Naive thymus-derived CD4-positive, alpha-beta T cell (primary cell): ENCODE measurements around the gene ZNF502. TPM values are rescaled to one million over a fixed set of nuclear protein-coding genes. Genes with fewer than 3 reads are reported as not detected.

ENCODE experiments used
- ATAC-seq: fragments of 150-1000 bp; cut with Tn5 transposase; 2 replicates; pipeline ENCODE4 v1.10.0; 2021; ENCODE audit warnings: mild to moderate bottlenecking, moderate library complexity
- CTCF ChIA-PET: fragments of 350-600 bp; sonication (Branson Sonifier 250); formaldehyde crosslinking; loops from one replicate; lab custom pipeline; 2021; ENCODE audit warnings: antibody characterized with exemption; lab: Charles Lee
- POLR2A ChIA-PET: fragments of 350-600 bp; sonication (Branson Sonifier 250); formaldehyde crosslinking; loops from one replicate; lab custom pipeline; 2021; ENCODE audit warnings: antibody characterized with exemption, inconsistent platforms; lab: Charles Lee
- DNase-seq, 9 donors: peaks; one replicate each; pipeline versions ENCODE4 v3.0.0 to v3.0.0-alpha.2; 2020 to 2022; ENCODE audit warnings: mixed read lengths in 1 of 9
- H3K27ac ChIP-seq: one replicate; pipeline ENCODE4 v1.7.0; 2013; ENCODE audit warnings: mild to moderate bottlenecking, low read depth, low read length, moderate library complexity
- H3K27me3 ChIP-seq, 2 donors: one replicate each; pipeline ENCODE4 v1.7.0; 2013; ENCODE audit warnings: low read length in 2 of 2, mild to moderate bottlenecking in 2 of 2, moderate library complexity in 2 of 2; ENCODE audit not compliant: control insufficient read depth in 2 of 2, insufficient read depth in 2 of 2
- H3K36me3 ChIP-seq, 3 experiments: 1 replicate in 2 of 3; 2 replicates in 1 of 3; pipeline ENCODE4 v1.7.0; 2013; ENCODE audit warnings: low read length in 3 of 3, mild to moderate bottlenecking in 3 of 3, moderate library complexity in 1 of 3; ENCODE audit not compliant: insufficient read depth in 3 of 3, control insufficient read depth in 2 of 3
- H3K4me1 ChIP-seq, 2 donors: one replicate each; pipeline ENCODE4 v1.7.0; 2013; ENCODE audit warnings: low read length in 2 of 2, mild to moderate bottlenecking in 2 of 2, moderate library complexity in 1 of 2; ENCODE audit not compliant: control insufficient read depth in 2 of 2, insufficient read depth in 2 of 2
- H3K4me3 ChIP-seq: 2 replicates; pipeline ENCODE4 v1.7.0; 2013; ENCODE audit warnings: mild to moderate bottlenecking, low read length
- H3K9me3 ChIP-seq, 3 experiments: 1 replicate in 2 of 3; 2 replicates in 1 of 3; pipeline ENCODE4 v1.7.0; 2013; ENCODE audit warnings: low read length in 3 of 3; ENCODE audit not compliant: control insufficient read depth in 2 of 3
- H3K27ac Mint-ChIP-seq, 9 donors: one replicate each; pipeline ENCODE4 v1.8.0; 2020 to 2022; ENCODE audit warnings: mixed read lengths in 9 of 9, mild to moderate bottlenecking in 8 of 9, moderate library complexity in 5 of 9, inconsistent platforms in 2 of 9
- H3K27me3 Mint-ChIP-seq, 5 donors: one replicate each; pipeline ENCODE4 v1.8.0; 2021 to 2022; ENCODE audit warnings: mixed read lengths in 5 of 5, mild to moderate bottlenecking in 1 of 5
- H3K36me3 Mint-ChIP-seq, 5 donors: one replicate each; pipeline ENCODE4 v1.8.0; 2020 to 2022; ENCODE audit warnings: mixed read lengths in 5 of 5, mild to moderate bottlenecking in 3 of 5, inconsistent platforms in 1 of 5
- H3K4me1 Mint-ChIP-seq, 7 donors: one replicate each; pipeline ENCODE4 v1.8.0; 2020 to 2022; ENCODE audit warnings: mixed read lengths in 7 of 7, mild to moderate bottlenecking in 3 of 7, inconsistent platforms in 1 of 7
- H3K4me3 Mint-ChIP-seq, 10 donors: one replicate each; pipeline ENCODE4 v1.8.0; 2020 to 2022; ENCODE audit warnings: mild to moderate bottlenecking in 10 of 10, mixed read lengths in 10 of 10, moderate library complexity in 6 of 10, inconsistent platforms in 2 of 10
- H3K9me3 Mint-ChIP-seq, 11 donors: one replicate each; pipeline ENCODE4 v1.8.0; 2020 to 2022; ENCODE audit warnings: mixed read lengths in 11 of 11, mild to moderate bottlenecking in 4 of 11, inconsistent platforms in 1 of 11, moderate library complexity in 1 of 11
- intact Hi-C, 2 donors: fragments of 100-400 bp; cut with micrococcal nuclease; formaldehyde crosslinking; loops; one replicate each; pipeline ENCODE4 v1.15.1; 2023
- polyA plus RNA-seq, 2 donors: library from polyadenylated mRNA; unstranded; fragments of 300-500 nt; fragmentation: Illumina TruSeq; gene quantifications; one replicate each; pipeline ENCODE4 v1.2.3, GENCODE V29; 2021
- total RNA-seq, 6 experiments: library from RNA in 5 of 6; stranded (reverse) in 5 of 6; gene quantifications; 1 replicate in 5 of 6; 2 replicates in 1 of 6; pipeline ENCODE4 v1.2.3 and lab custom pipeline; 2021 to 2026

The ZNF502 gene
- total and polyA plus RNA-seq, 7 experiments from 2014 or later, result 1.1 to 6.1 (median 4.3) TPM

GRCh38 chr3:44761424-44762169 is 49.1 kb downstream of the ZNF502 start, which contains the start of the genes KIAA1143 and KIF15:
Gene KIAA1143, minus strand, starts transcription at chr3:44761619. Its CDS starts 17 bp downstream, at chr3:44761602.
Gene KIF15, plus strand, starts transcription at chr3:44761794. Its CDS starts 72 bp downstream, at chr3:44761866.
- H3K27me3 Mint-ChIP-seq, result peaks cover 0 to 3% (median 0%) of the 10 kb centered on the region in 5 donors
- peaks cover 15 to 66% (median 28%) of the 10 kb centered on the region in 5 donors for H3K36me3 Mint-ChIP-seq
- intact Hi-C loops, result loop anchor here (1.0 to 5.0 kb wide), 16 partner anchors 32 to 1069 kb away; partner anchors contain the start of genes EXOSC7 (in 2 of the 2), TCAIM (in 2 of the 2), TMEM42 (in 2 of the 2) and ZDHHC3 (in 2 of the 2)
- Histone ChIP-seq H3K4me1 (peaks cover 0 to 6% of the 10 kb centered on the region in 2 donors), H3K9me3 (peaks cover 0 to 3% (median 0%) of the 10 kb centered on the region in 3 experiments), H3K27me3 (no peaks in the 10 kb centered on the region), H3K4me3 (peak within 1 kb of the TSS; percentile 99), H3K27ac (peak within 1 kb of the TSS; percentile 82), H3K36me3 (peaks cover 0 to 8% (median 0%) of the 10 kb centered on the region in 3 experiments)
- ChIA-PET CTCF (interaction anchor here (0.9 to 1.3 kb wide), 3 partner anchors 153 to 228 kb away, joined by 3 to 4 read pairs (median 3); no protein-coding TSS in a partner anchor), POLR2A (interaction anchor here (0.6 to 3.6 kb wide), 6 partner anchors 14 to 423 kb away, joined by 4 to 30 read pairs (median 6); partner anchors contain the start of genes TCAIM and ZNF501)
- DNase-seq (peak; percentile 92 to 98 (median 94)), ATAC-seq (peak; percentile 100)
- H3K4me3 Mint-ChIP-seq, result peak within 1 kb of the TSS; percentile 86 to 94 (median 90)
- H3K4me1 Mint-ChIP-seq, result peaks cover 16 to 51% (median 42%) of the 10 kb centered on the region in 7 donors
- H3K27ac Mint-ChIP-seq, result peak within 1 kb of the TSS; percentile 80 to 96 (median 92)
- H3K9me3 Mint-ChIP-seq, result peaks cover 9 to 46% (median 21%) of the 10 kb centered on the region in 11 donors

GRCh38 chr3:44762170-44762677 is 49.8 kb downstream of the ZNF502 start:
- peak overlapping the region; percentile 99 for H3K4me3 ChIP-seq
- H3K36me3 Mint-ChIP-seq, result peaks cover 12 to 66% (median 29%) of the 10 kb centered on the region in 5 donors
- peaks cover 7 to 42% (median 18%) of the 10 kb centered on the region in 11 donors for H3K9me3 Mint-ChIP-seq
- peak overlapping the region; percentile 86 to 94 (median 90) for H3K4me3 Mint-ChIP-seq
- peaks cover 13 to 47% (median 39%) of the 10 kb centered on the region in 7 donors for H3K4me1 Mint-ChIP-seq
- H3K27me3 Mint-ChIP-seq, result peaks cover 0 to 5% (median 3%) of the 10 kb centered on the region in 5 donors
- intact Hi-C loops, result loop anchor here (1.0 to 5.0 kb wide), 4 partner anchors 229 to 1070 kb away; partner anchors contain the start of genes ABHD5 (in 1 of the 2), SACM1L (in 1 of the 2) and TMEM158 (in 1 of the 2)
- ChIA-PET CTCF (interaction anchor here (0.9 to 1.3 kb wide), 2 partner anchors 153 to 228 kb away, joined by 3 to 4 read pairs; no protein-coding TSS in a partner anchor), POLR2A (interaction anchor here (1.0 to 3.6 kb wide), 3 partner anchors 33 to 152 kb away, joined by 3 to 30 read pairs (median 4); partner anchors contain the start of gene ZNF501)
- H3K27ac ChIP-seq, result no peak overlapping the region
- no peak for DNase-seq
- H3K9me3 ChIP-seq, result peaks cover 0 to 1% (median 0%) of the 10 kb centered on the region in 3 experiments
- H3K4me1 ChIP-seq, result peaks cover 0 to 6% of the 10 kb centered on the region in 2 donors
- ATAC-seq, result no peak
- no peaks in the 10 kb centered on the region for H3K27me3 ChIP-seq
- peaks cover 0 to 8% (median 0%) of the 10 kb centered on the region in 3 experiments for H3K36me3 ChIP-seq
- peak overlapping the region in 7 of 9 donors; percentile 32 to 95 (median 85) for H3K27ac Mint-ChIP-seq

GRCh38 chr3:44762690-44763089 is 50.2 kb downstream of the ZNF502 start:
- peaks cover 0 to 8% (median 0%) of the 10 kb centered on the region in 3 experiments for H3K36me3 ChIP-seq
- H3K27me3 ChIP-seq, result no peaks in the 10 kb centered on the region
- DNase-seq (no peak), ATAC-seq (no peak)
- ChIA-PET POLR2A (interaction anchor here (1.0 to 3.6 kb wide), 2 partner anchors 33 to 102 kb away, joined by 3 to 30 read pairs; partner anchors contain the start of gene ZNF501), CTCF (no interaction called here)
- H3K27ac ChIP-seq, result no peak overlapping the region
- intact Hi-C loops, result loop anchor here (1.0 to 5.0 kb wide), 4 partner anchors 229 to 1070 kb away; partner anchors contain the start of genes ABHD5 (in 1 of the 2), SACM1L (in 1 of the 2) and TMEM158 (in 1 of the 2)
- H3K9me3 Mint-ChIP-seq, result peaks cover 3 to 37% (median 14%) of the 10 kb centered on the region in 11 donors
- no peaks in the 10 kb centered on the region for H3K9me3 ChIP-seq
- H3K27ac Mint-ChIP-seq, result peak overlapping the region in 4 of 9 donors; percentile 71 to 92 (median 78)
- H3K27me3 Mint-ChIP-seq, result peaks cover 0 to 7% (median 4%) of the 10 kb centered on the region in 5 donors
- peak overlapping the region; percentile 38 to 93 (median 90) for H3K4me3 Mint-ChIP-seq
- H3K4me1 Mint-ChIP-seq, result peaks cover 10 to 42% (median 34%) of the 10 kb centered on the region in 7 donors
- no peak overlapping the region for H3K4me3 ChIP-seq
- peaks cover 0 to 6% of the 10 kb centered on the region in 2 donors for H3K4me1 ChIP-seq
- H3K36me3 Mint-ChIP-seq, result peaks cover 7 to 65% (median 25%) of the 10 kb centered on the region in 5 donors

GRCh38 chr3:44764248-44764647 is 51.8 kb downstream of the ZNF502 start:
- Histone ChIP-seq H3K4me1 (peaks cover 0 to 6% of the 10 kb centered on the region in 2 donors), H3K4me3 (no peak overlapping the region), H3K27ac (no peak overlapping the region), H3K27me3 (no peaks in the 10 kb centered on the region), H3K9me3 (no peaks in the 10 kb centered on the region), H3K36me3 (peaks cover 0 to 4% (median 0%) of the 10 kb centered on the region in 3 experiments)
- DNase-seq (no peak), ATAC-seq (no peak)
- Mint-ChIP-seq H3K27me3 (peaks cover 0 to 7% (median 4%) of the 10 kb centered on the region in 5 donors), H3K9me3 (peaks cover 0 to 25% (median 6%) of the 10 kb centered on the region in 11 donors), H3K36me3 (peaks cover 0 to 62% (median 11%) of the 10 kb centered on the region in 5 donors), H3K4me1 (peaks cover 8 to 30% (median 20%) of the 10 kb centered on the region in 7 donors), H3K4me3 (no peak overlapping the region), H3K27ac (no peak overlapping the region)
- ChIA-PET POLR2A (no interaction called here), CTCF (interaction anchor here (0.6 kb wide), 1 partner anchor 283 kb away, joined by 3 read pairs; no protein-coding TSS in a partner anchor)
- intact Hi-C loops, result loop anchor here (5.0 kb wide), 3 partner anchors 463 to 1072 kb away; partner anchors contain the start of genes ABHD5 (in 1 of the 2), SACM1L (in 1 of the 2) and TMEM158 (in 1 of the 2)

GRCh38 chr3:44771424-44772098 is 59.1 kb downstream of the ZNF502 start:
- Histone ChIP-seq H3K9me3 (peaks cover 0 to 13% (median 3%) of the 10 kb centered on the region in 3 experiments), H3K36me3 (no peaks in the 10 kb centered on the region), H3K27me3 (no peaks in the 10 kb centered on the region), H3K4me3 (no peak overlapping the region), H3K27ac (no peak overlapping the region), H3K4me1 (no peaks in the 10 kb centered on the region)
- H3K9me3 Mint-ChIP-seq, result peaks cover 5 to 41% (median 16%) of the 10 kb centered on the region in 11 donors
- peaks cover 0 to 75% (median 12%) of the 10 kb centered on the region in 5 donors for H3K36me3 Mint-ChIP-seq
- peaks cover 0 to 3% (median 0%) of the 10 kb centered on the region in 7 donors for H3K4me1 Mint-ChIP-seq
- POLR2A ChIA-PET, result no interaction called here
- CTCF ChIA-PET, result no interaction called here
- H3K4me3 Mint-ChIP-seq, result no peak overlapping the region
- H3K27me3 Mint-ChIP-seq, result peaks cover 0 to 4% (median 4%) of the 10 kb centered on the region in 5 donors
- DNase-seq (no peak), ATAC-seq (no peak)
- intact Hi-C loops, result no loop called here
- H3K27ac Mint-ChIP-seq, result no peak overlapping the region
